Astrocyte of the cerebellum (primary cell): ENCODE measurements around the gene ZDHHC24.
A peak's percentile ranks its signal among the peaks of the same experiment; 100 is the strongest.

Experiments
- DNase-seq: peaks from one replicate; pipeline ENCODE4 v3.0.0-alpha.2; 2011; ENCODE audit warnings: low read depth
- H3K4me3 ChIP-seq: 2 replicates; pipeline ENCODE4 v1.5.1; 2011; ENCODE audit warnings: mild to moderate bottlenecking, low read depth, low read length, moderate library complexity
- CTCF ChIP-seq: IDR thresholded peaks from 2 replicates; pipeline ENCODE4 v1.5.1; 2012; ENCODE audit warnings: low read length, low read depth, moderate library complexity, mild to moderate bottlenecking; ENCODE audit errors: missing control alignments
- in situ Hi-C: cut with HindIII; loops from 2 replicates; pipeline ENCODE4 v1.10.0; 2017; ENCODE audit warnings: low sequenced_read_pairs

ZDHHC24 gene

GRCh38 chr11:66493130-66493529 lies 52.7 kb downstream of the ZDHHC24 start:
- in situ Hi-C loops, result no loop called here
- no peak for TF ChIP-seq CTCF
- DNase-seq, result no peak
- H3K4me3 ChIP-seq, result no peak overlapping the region

- no peak overlapping the region for H3K4me3 ChIP-seq
- TF ChIP-seq CTCF, result no peak
- no peak for DNase-seq
- in situ Hi-C loops, result no loop called here
These were observed 53.5 kb downstream of the ZDHHC24 start for GRCh38 chr11:66492161-66492865.

- in situ Hi-C loops, result no loop called here
- H3K4me3 ChIP-seq, result no peak overlapping the region
- no peak for DNase-seq
- TF ChIP-seq CTCF, result peak; percentile 47
These were observed 54.4 kb downstream of the ZDHHC24 start for GRCh38 chr11:66491315-66491935.

- no peak for TF ChIP-seq CTCF
- in situ Hi-C loops, result no loop called here
- DNase-seq, result no peak
- no peak overlapping the region for H3K4me3 ChIP-seq
These were observed 56.2 kb downstream of the ZDHHC24 start for GRCh38 chr11:66489636-66490035.

- no peak for DNase-seq
- in situ Hi-C loops, result no loop called here
- TF ChIP-seq CTCF, result no peak
- H3K4me3 ChIP-seq, result no peak overlapping the region
These were observed 56.9 kb downstream of the ZDHHC24 start for GRCh38 chr11:66488957-66489356.

- in situ Hi-C loops, result no loop called here
These were observed 61.0 kb downstream of the ZDHHC24 start for GRCh38 chr11:66484806-66485380.

More at GRCh38 chr11:66484806-66485380, 61.0 kb downstream of the ZDHHC24 start:
- DNase-seq, result no peak
- TF ChIP-seq CTCF, result no peak
- H3K4me3 ChIP-seq, result no peak overlapping the region
